IMR-90 (cell line): Measurements from ENCODE around the gene GNB4. TPM values are rescaled to one million over a fixed set of nuclear protein-coding genes. Genes with fewer than 3 reads are reported as not detected.

Experiments
- ATAC-seq: fragments of 200-7000 bp; cut with Tn5 transposase; 2 replicates; pipeline ENCODE4 v1.9.1; 2020; ENCODE audit warnings: low read depth, mild to moderate bottlenecking, moderate library complexity
- BruUV-seq: library from RNA; stranded (reverse); fragments of 400-500 nt; replicated peaks from 2 replicates; lab custom pipeline; 2021; lab: Mats Ljungman, UMichigan
- CTCF ChIA-PET: fragments of 300-600 bp; formaldehyde crosslinking; extraction: SDS; loops from one replicate; lab custom pipeline; 2021; ENCODE audit warnings: antibody characterized with exemption; lab: Yijun Ruan, JAX
- POLR2A ChIA-PET: fragments of 300-600 bp; sonication (Branson Sonifier 250); formaldehyde crosslinking; loops from one replicate; lab custom pipeline; 2022; ENCODE audit warnings: antibody characterized with exemption; ENCODE audit not compliant: unreplicated experiment; lab: Charles Lee
- DNase-seq: peaks from one replicate; pipeline ENCODE4 v3.0.0; 2013
- H2AFZ ChIP-seq: replicated peaks from 2 replicates; pipeline ENCODE3; 2013; ENCODE audit warnings: low read length, mild to moderate bottlenecking; ENCODE audit not compliant: poor library complexity
- H2AK5ac ChIP-seq: 2 replicates; pipeline ENCODE4 v1.6.1; 2013; ENCODE audit warnings: low read depth, low read length, inconsistent platforms
- H2AK9ac ChIP-seq: replicated peaks from 2 replicates; pipeline ENCODE3; 2013; ENCODE audit warnings: mild to moderate bottlenecking, low read depth, low read length, moderate library complexity; ENCODE audit not compliant: poor library complexity
- H2BK120ac ChIP-seq: 2 replicates; pipeline ENCODE4 v1.6.1; 2013; ENCODE audit warnings: low read depth, low read length, inconsistent platforms
- H2BK15ac ChIP-seq: 3 replicates; pipeline ENCODE4 v1.6.1; 2013; ENCODE audit warnings: low read depth, low read length, inconsistent platforms
- H2BK20ac ChIP-seq: 2 replicates; pipeline ENCODE4 v1.6.1; 2013; ENCODE audit warnings: low read depth, mild to moderate bottlenecking, inconsistent platforms, low read length, moderate library complexity
- H2BK5ac ChIP-seq: 2 replicates; pipeline ENCODE4 v1.6.1; 2013; ENCODE audit warnings: mild to moderate bottlenecking, low read depth, low read length, inconsistent platforms; ENCODE audit not compliant: poor library complexity, severe bottlenecking
- H3K14ac ChIP-seq: replicated peaks from 2 replicates; pipeline ENCODE4 v1.6.1; 2013; ENCODE audit warnings: low read depth, low read length, inconsistent platforms
- H3K18ac ChIP-seq: 2 replicates; pipeline ENCODE4 v1.6.1; 2013; ENCODE audit warnings: low read depth, low read length, control low read depth
- H3K23ac ChIP-seq: 2 replicates; pipeline ENCODE4 v1.6.1; 2013; ENCODE audit warnings: low read depth, low read length, inconsistent platforms
- H3K27ac ChIP-seq: 2 replicates; pipeline ENCODE4 v1.5.1; 2013; ENCODE audit warnings: mild to moderate bottlenecking, control low read depth, low read length; ENCODE audit not compliant: insufficient read depth
- H3K27me3 ChIP-seq: 2 replicates; pipeline ENCODE4 v1.6.1; 2013; ENCODE audit warnings: low read length; ENCODE audit not compliant: control insufficient read depth, insufficient read depth
- H3K36me3 ChIP-seq: 2 replicates; pipeline ENCODE4 v1.6.1; 2013; ENCODE audit warnings: low read length, mixed read lengths; ENCODE audit not compliant: control insufficient read depth, insufficient read depth
- H3K4ac ChIP-seq: 2 replicates; pipeline ENCODE4 v1.6.1; 2013; ENCODE audit warnings: low read depth, low read length, inconsistent platforms
- H3K4me1 ChIP-seq: 2 replicates; pipeline ENCODE4 v1.6.1; 2013; ENCODE audit warnings: low read length, mixed read lengths; ENCODE audit not compliant: control insufficient read depth, insufficient read depth
- H3K4me2 ChIP-seq: 2 replicates; pipeline ENCODE4 v1.6.1; 2013; ENCODE audit warnings: low read depth, mild to moderate bottlenecking, control low read depth, low read length, moderate library complexity
- H3K4me3 ChIP-seq: 2 replicates; pipeline ENCODE4 v1.5.1; 2013; ENCODE audit warnings: low read depth, mild to moderate bottlenecking, control low read depth, low read length, moderate library complexity; ENCODE audit not compliant: insufficient read depth
- H3K56ac ChIP-seq: 2 replicates; pipeline ENCODE4 v1.6.1; 2013; ENCODE audit warnings: low read length, inconsistent platforms; ENCODE audit not compliant: insufficient read depth; ENCODE audit errors: extremely low read depth
- H3K79me1 ChIP-seq, 2 experiments: 2 replicates each; pipeline ENCODE4 v1.6.1; 2013; ENCODE audit warnings: low read length in 2 of 2, inconsistent platforms in 1 of 2, low read depth in 1 of 2
- H3K9ac ChIP-seq: 2 replicates; pipeline ENCODE4 v1.6.1; 2013; ENCODE audit warnings: low read depth, low read length, control low read depth
- H3K9me1 ChIP-seq: 2 replicates; pipeline ENCODE4 v1.6.1; 2013; ENCODE audit warnings: low read length, inconsistent platforms; ENCODE audit not compliant: insufficient read depth
- H3K9me3 ChIP-seq: 2 replicates; pipeline ENCODE4 v1.6.1; 2013; ENCODE audit warnings: low read length; ENCODE audit not compliant: control insufficient read depth, insufficient read depth
- H4K20me1 ChIP-seq: 2 replicates; pipeline ENCODE4 v1.6.1; 2013; ENCODE audit warnings: low read length, inconsistent platforms; ENCODE audit not compliant: insufficient read depth
- H4K5ac ChIP-seq: 2 replicates; pipeline ENCODE4 v1.6.1; 2013; ENCODE audit warnings: mild to moderate bottlenecking, low read depth, low read length, control low read depth
- H4K8ac ChIP-seq, 2 experiments: 2 replicates each; pipeline ENCODE4 v1.6.1; 2013; ENCODE audit warnings: low read depth in 2 of 2, low read length in 2 of 2, control low read depth in 1 of 2, inconsistent platforms in 1 of 2
- H4K91ac ChIP-seq: 2 replicates; pipeline ENCODE4 v1.6.1; 2013; ENCODE audit warnings: low read depth, low read length, inconsistent platforms; ENCODE audit not compliant: insufficient read depth
- CHD1 ChIP-seq: IDR thresholded peaks from 2 replicates; pipeline ENCODE4 v1.6.1; 2012; ENCODE audit warnings: low read depth, low read length, improper control_type of control experiment
- MAFK ChIP-seq: IDR thresholded peaks from 2 replicates; pipeline ENCODE4 v1.6.1; 2012; ENCODE audit warnings: low read depth, low read length, improper control_type of control experiment
- MAZ ChIP-seq: IDR thresholded peaks from 2 replicates; pipeline ENCODE4 v1.6.1; 2012; ENCODE audit warnings: low read depth, mild to moderate bottlenecking, low read length, improper control_type of control experiment, moderate library complexity, borderline replicate concordance
- MXI1 ChIP-seq: IDR thresholded peaks from 2 replicates; pipeline ENCODE4 v1.6.1; 2012; ENCODE audit warnings: low read depth, mild to moderate bottlenecking, low read length, moderate library complexity, borderline replicate concordance
- NFE2L2 ChIP-seq: fragments of 150-350 bp; IDR thresholded peaks from 2 replicates; pipeline ENCODE4 v1.6.1; 2016; ENCODE audit warnings: low read depth, mild to moderate bottlenecking, low read length
- RFX5 ChIP-seq: IDR thresholded peaks from 2 replicates; pipeline ENCODE4 v1.8.0; 2012; ENCODE audit warnings: low read depth, mild to moderate bottlenecking, low read length, moderate library complexity
- WGBS, 2 experiments: methylation state at CpG; one replicate each; pipeline versions ENCODE4 v1.1.5 to v1.1.7; 2013; ENCODE audit warnings: missing lambda C conversion rate in 2 of 2; ENCODE audit not compliant: insufficient read length in 1 of 2; ENCODE audit errors: extremely low coverage in 2 of 2; 5-methylcytosine and 5-hydroxymethylcytosine counted together
- dilution Hi-C: fragments of 300-500 bp; cut with HindIII; formaldehyde crosslinking; loops from one replicate; pipeline ENCODE4 v1.14.3; 2018; ENCODE audit warnings: low sequenced_read_pairs; ENCODE audit not compliant: unreplicated experiment
- in situ Hi-C: fragments of 300-500 bp; cut with MboI; formaldehyde crosslinking; loops from 3 replicates; pipeline ENCODE4 v1.14.3; 2019; ENCODE audit warnings: low sequenced_read_pairs, inconsistent platforms, mixed read lengths
- intact Hi-C: fragments of 100-400 bp; cut with micrococcal nuclease; formaldehyde crosslinking; loops from 2 replicates; pipeline ENCODE4 v1.10.0; 2022
- polyA plus RNA-seq, 3 experiments: library from polyadenylated mRNA; depleted of rRNA; stranded (reverse); fragments of >200 nt; gene quantifications; 2 replicates each; pipeline ENCODE4 v1.2.3, GENCODE V29; 2012; ENCODE audit warnings: low replicate concordance in 1 of 3
- total RNA-seq: library from RNA; depleted of rRNA; stranded (reverse); fragments of >200 nt; gene quantifications from 2 replicates; pipeline ENCODE4 v1.2.3, GENCODE V29; 2012
- TF ChIP-seq, protein P1 (sequence below): fragments of 150-350 bp; IDR thresholded peaks from 2 replicates; pipeline ENCODE4 v1.6.1; 2017; ENCODE audit warnings: mild to moderate bottlenecking, antibody characterized with exemption, low read length, low read depth

GNB4 gene
- total and polyA plus RNA-seq, 2 of the 4 experiments (the other 2 are of a cell fraction): 22.1 to 112 TPM

DNA sequence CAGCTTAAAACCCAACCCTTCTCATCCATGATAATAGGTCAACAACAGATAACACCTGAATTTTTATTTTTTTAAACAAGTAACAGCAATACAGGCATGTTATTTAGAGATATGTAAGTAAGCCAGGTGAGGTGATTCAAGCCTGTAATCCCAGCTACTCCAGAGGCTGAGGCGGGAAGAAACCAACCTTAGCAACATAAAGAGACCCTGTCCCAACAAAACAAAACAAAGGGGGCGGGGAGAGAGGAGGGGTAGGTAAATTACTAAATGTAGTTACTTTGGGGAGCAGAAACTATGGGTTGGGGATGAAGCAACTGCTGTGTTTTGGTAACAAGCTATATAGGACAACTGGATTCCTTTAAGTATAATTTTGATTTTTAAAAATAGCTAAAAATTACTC, 47.0 kb downstream of the GNB4 start:
- no peak overlapping the region for H4K8ac ChIP-seq
- H4K20me1 ChIP-seq: no peaks in the 10 kb centered on the region
- dilution Hi-C loops (no loop called here), in situ Hi-C loops (no loop called here), intact Hi-C loops (no loop called here)
- H2BK15ac ChIP-seq: no peak overlapping the region
- H2BK20ac ChIP-seq: no peak overlapping the region
- H3K9me3 ChIP-seq: no peaks in the 10 kb centered on the region
- H3K4me2 ChIP-seq: no peak overlapping the region
- peaks cover 14 to 28% of the 10 kb centered on the region in 2 experiments for H3K79me1 ChIP-seq
- CTCF ChIA-PET: no interaction called here
- POLR2A ChIA-PET: no interaction called here
- H2AK5ac ChIP-seq: no peak overlapping the region
- no peak overlapping the region for H3K14ac ChIP-seq
- H3K9ac ChIP-seq: no peak overlapping the region
- H4K91ac ChIP-seq: no peak overlapping the region
- H3K4ac ChIP-seq: no peak overlapping the region
- H2BK120ac ChIP-seq: no peak overlapping the region
- H2AFZ ChIP-seq: no peak overlapping the region
- H3K9me1 ChIP-seq: 0 out of 2 replicates have a peak, but pooled peaks cover 2% of the 10 kb centered on the region
- no peaks in the 10 kb centered on the region for H3K27me3 ChIP-seq
- H3K23ac ChIP-seq: no peak overlapping the region
- H3K36me3 ChIP-seq: peaks cover 26% of the 10 kb centered on the region
- no peak overlapping the region for H3K4me3 ChIP-seq
- no peak overlapping the region for H2AK9ac ChIP-seq
- no CpG with 5 or more reads among the region's 2 CpGs for WGBS, 2 experiments
- no peak overlapping the region for H2BK5ac ChIP-seq
- no peak for DNase-seq
- no peak for ATAC-seq
- H3K56ac ChIP-seq: no peak overlapping the region
- no TSS peak for BruUV-seq
- TF ChIP-seq RFX5: no peak
- no peak for TF ChIP-seq MAZ
- TF ChIP-seq MAFK: no peak
- TF ChIP-seq NFE2L2: no peak
- TF ChIP-seq CHD1: no peak
- TF ChIP-seq MXI1: no peak
- TF ChIP-seq, protein P1, sequence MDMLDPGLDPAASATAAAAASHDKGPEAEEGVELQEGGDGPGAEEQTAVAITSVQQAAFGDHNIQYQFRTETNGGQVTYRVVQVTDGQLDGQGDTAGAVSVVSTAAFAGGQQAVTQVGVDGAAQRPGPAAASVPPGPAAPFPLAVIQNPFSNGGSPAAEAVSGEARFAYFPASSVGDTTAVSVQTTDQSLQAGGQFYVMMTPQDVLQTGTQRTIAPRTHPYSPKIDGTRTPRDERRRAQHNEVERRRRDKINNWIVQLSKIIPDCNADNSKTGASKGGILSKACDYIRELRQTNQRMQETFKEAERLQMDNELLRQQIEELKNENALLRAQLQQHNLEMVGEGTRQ: no peak
- H3K27ac ChIP-seq: no peak overlapping the region
- H4K5ac ChIP-seq: no peak overlapping the region
- no peak overlapping the region for H3K18ac ChIP-seq
- no peaks in the 10 kb centered on the region; the same call in 1 of the 2 replicates for H3K4me1 ChIP-seq
